HG03135 (cell line): ENCODE results near the gene ASAP2.
"Not testable (repeated sequence)": the region's sequence is repeated elsewhere in the genome, so short reads cannot be mapped to it uniquely, and the experiment has no call there.

Experiments
- ATAC-seq: cut with Tn5 transposase; IDR thresholded peaks from one replicate; pipeline ENCODE4 v1.9.1; 2021; ENCODE audit warnings: mild to moderate bottlenecking, moderate library complexity; ENCODE audit not compliant: unreplicated experiment

The ASAP2 gene

GRCh38 chr2:9250091-9250490 lies 43.5 kb downstream of the ASAP2 start:
- no peak for ATAC-seq

DNA sequence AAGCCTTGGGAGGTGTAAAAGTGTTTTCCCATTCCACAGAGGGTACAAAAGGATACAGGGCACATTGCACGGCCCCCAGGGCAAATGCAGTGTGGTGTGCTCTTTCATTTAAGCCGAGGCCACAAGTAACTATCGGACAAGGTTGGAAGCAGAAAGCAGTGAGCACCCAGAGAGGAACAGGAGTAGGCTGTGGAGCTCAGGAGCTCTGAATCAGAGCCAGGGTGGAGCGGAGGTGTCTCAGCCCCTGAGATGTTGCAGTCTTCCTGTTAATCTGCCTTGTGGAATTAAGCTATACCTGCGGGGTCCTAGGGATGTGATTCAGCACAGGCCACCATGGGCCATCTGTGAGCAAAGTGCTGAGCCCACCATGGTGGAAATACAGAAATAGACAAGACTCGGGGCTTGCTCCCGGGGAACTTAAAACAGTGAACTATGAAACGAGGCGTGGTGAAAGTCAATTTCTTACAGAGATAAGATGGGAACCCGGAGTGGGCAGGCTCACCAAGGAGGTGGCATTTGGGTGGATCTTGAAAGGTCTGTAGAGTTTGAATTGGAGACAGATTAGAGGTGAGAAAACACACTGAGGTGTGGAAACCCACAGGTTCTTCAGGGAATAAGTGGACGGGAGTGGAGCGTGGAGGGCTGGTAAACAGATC lies 44.0 kb downstream of the ASAP2 start:
- no peak for ATAC-seq

- no peak for ATAC-seq
Measured at GRCh38 chr2:9251154-9252001, 44.8 kb downstream of the ASAP2 start.

DNA sequence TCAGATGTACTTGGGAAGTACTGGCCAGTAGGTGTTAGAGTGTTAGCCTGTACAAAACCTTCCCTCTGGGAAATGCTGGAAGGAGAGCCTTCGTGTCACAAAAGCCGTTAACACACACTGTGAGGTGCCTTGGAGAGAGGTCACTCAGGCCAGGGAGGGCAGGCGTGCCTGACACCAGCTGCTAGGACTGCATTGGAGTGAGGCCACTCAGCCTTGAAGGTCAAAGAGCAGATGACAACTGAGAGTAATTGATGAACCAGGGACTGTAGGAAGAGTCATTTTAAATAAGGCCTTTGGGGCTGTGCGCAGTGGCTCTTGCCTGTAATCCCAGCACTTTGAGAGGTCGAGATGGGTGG lies 45.4 kb downstream of the ASAP2 start:
- no peak for ATAC-seq

DNA sequence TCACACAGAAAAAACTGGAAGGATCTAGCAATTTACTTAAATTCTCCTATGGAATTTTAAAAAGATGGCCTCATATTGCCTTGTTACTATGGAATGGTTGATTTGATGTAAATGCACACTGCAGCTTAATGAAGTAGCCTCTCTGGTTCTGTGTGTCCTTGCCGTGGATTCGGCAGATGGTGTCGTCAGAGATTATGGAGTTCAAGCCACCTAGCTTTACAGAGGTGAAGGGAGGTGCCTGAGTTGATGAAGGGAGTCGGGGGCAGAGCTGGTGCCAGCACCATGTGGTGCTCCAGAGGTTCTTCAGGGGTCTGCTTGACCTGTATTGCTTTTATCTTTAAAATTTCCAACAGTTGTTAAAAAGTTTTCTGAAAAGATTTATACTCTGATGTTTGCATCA lies 48.8 kb downstream of the ASAP2 start:
- ATAC-seq: no peak

- no peak for ATAC-seq
Measured at GRCh38 chr2:9256147-9256546, 49.5 kb downstream of the ASAP2 start.

DNA sequence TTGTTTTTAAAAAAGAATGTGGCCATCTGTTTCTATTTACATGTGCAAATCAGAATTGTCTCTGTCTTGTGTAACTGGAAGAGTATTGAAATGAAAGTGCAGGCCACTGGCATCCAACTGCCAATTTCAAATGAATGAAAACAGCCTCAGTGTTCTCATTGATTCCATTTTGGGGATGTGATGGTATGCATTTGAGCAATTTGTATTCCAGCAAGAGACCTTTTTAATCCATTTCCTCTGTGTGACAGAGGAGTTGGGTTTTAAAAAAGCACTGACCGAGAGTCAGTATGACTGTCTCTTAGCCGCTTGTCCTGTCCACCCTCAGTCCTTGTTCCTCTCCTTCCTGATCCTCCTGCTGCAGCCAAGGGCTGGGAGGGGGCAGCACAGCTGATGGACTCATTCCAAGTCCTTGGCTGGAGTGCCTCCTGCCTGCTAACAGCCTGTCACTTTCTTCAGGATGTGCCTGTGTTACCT lies 50.0 kb downstream of the ASAP2 start:
- ATAC-seq: no peak

DNA sequence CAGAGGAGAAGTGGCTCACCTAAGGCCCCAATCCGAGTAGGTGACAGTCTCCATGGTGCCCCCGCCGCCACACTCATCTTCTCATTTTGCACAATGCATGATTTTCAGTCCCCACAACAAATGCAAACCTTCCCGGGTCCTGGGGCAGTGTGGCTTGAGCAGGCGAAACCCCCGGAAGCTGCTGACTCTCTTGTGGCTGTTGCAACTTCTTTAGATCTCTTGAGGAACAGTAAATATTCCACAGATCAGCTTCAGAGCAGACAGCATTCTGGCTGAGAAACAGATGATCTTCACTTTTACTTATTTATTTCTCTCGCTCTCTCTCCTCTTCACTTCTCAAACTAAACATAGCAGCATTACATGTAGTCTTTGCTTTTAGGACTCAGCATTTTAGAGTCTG lies 51.9 kb downstream of the ASAP2 start:
- ATAC-seq: no peak

- no peak for ATAC-seq
Measured at GRCh38 chr2:9258953-9259399, 52.4 kb downstream of the ASAP2 start.

- ATAC-seq: no peak
Measured at GRCh38 chr2:9260464-9260918, 53.9 kb downstream of the ASAP2 start.

DNA sequence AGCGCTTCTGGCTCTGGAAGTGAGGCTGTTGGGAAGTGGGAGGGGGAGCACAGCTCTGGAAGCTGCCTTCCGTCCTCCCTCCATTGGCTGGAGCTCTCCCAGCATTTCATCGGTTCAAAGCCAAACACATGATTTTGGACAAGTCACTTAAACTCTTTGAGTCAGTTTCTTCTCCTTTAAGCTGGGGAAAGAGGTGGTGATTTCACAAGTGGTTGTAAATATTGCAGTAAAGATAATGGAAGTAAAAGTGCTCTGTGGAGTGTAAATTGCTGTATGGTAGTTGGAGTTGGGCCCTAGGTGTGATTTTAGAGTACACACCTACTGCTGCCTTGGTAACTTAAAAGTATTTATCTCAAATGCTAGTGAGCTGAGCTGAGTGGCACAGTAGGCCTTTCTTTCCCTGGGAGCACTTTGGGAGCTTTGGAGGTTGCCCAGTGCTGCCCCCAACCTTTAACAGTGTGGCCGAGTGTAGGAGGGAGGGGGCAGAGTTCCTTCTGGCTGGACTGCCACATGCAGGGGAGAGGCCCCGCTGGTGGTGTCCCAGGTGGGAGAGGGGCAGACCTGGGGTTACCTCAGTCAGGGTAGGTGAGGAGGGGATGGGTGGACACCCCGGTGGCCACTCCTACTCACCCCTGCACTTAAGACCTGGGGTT lies 54.7 kb downstream of the ASAP2 start:
- ATAC-seq: no peak

GRCh38 chr2:9262671-9263171 lies 56.1 kb downstream of the ASAP2 start:
- no peak for ATAC-seq

DNA sequence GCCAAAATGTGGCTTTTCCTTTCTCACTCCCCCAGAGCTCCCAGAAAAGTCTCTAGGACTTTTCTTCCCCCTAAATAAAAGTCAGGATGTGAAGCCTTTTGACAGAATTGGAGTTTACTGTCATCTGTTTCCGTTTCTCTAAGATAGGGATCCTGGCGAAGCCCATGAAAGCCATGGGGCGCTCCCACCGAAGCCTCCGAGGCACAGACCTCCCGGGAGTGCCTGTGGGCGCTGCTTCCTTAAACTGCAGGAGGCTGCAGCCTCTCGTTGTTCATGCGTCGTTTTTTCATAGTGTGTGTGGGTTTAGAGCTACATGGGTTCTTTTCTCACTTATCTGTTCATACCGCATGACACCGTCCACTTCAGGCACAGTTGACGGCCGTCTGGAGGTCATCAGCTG lies 56.8 kb downstream of the ASAP2 start:
- ATAC-seq: no peak

- ATAC-seq: no peak
Measured at GRCh38 chr2:9264301-9264700, 57.7 kb downstream of the ASAP2 start.

DNA sequence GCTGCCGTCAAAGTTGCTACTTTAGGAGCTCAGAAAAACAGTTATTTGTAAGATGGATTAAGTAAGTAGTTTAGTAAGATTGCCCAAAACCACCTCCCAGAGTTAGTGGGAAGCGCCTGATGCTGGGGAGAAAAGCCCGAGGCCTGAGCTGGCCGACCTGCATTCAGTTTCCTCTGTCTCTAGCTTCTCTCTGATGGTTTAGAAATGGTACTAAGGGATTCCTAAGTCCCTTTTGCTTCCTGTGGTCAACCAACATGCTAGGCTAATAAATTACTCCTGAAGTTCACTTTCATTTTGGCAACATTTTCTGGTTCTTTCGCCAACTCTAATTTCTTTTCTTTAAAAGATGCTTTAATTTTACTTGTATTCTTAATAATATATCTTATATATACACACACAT lies 60.1 kb downstream of the ASAP2 start:
- no peak for ATAC-seq

DNA sequence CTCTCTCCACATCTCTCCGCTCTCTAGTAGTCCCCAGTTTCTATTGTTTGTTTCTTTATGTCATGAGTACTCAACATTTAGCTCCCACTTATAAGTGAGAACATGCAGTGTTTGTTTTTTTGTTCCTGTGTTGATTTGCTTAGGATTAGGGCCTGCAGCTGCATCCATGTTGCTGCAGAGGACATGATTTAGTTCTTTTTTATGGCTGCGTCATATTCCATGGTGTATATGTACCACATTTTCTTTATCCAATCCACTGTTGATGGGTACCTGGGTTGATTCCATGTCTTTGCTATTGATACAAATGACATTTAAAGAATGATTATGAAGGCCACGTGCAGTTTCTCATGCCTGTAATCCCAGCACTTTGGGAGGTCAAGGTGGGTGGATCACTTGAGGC lies 60.7 kb downstream of the ASAP2 start:
- ATAC-seq: not testable (repeated sequence)

GRCh38 chr2:9268301-9269080 lies 61.9 kb downstream of the ASAP2 start:
- no peak for ATAC-seq

- ATAC-seq: no peak
Measured at GRCh38 chr2:9269295-9269694, 62.7 kb downstream of the ASAP2 start.

DNA sequence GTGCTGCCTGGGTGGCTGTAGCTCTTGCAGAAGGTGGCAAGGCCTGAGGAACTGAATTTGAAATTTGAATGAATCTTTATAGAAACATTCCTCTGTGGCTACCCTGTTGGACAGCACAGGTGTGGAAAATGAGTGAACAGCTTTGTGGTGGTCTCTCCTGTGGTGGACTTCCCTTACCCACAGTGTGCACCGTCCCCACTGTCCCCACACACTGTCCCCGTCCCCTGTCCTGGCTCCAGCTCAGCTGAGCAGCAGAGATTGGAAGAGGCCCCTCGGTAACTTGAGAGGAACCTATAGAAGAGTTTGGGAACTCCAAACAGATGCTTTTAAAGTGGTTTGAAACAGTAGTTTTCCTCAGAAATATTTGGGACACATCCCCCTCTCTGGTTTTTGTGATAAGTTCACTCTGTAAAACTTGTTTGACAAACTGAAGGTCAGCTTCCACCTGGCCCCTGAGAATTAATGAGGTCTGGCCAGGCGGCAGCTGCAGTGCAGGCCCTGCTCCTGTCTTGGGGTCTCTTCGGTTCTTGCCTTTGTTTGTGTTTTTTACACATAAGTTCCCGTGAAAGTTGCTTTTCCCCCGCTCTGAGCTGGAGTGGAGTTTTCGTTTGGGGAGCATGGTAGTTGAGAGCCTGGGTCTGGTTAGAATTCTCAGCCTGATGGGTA lies 63.2 kb downstream of the ASAP2 start:
- no peak for ATAC-seq

- ATAC-seq: no peak
Measured at GRCh38 chr2:9271091-9271490, 64.5 kb downstream of the ASAP2 start.
